Measurements from ENCODE around the gene SORCS2. TPM values are rescaled to one million over a fixed set of nuclear protein-coding genes. Genes with fewer than 3 reads are reported as not detected.

The SORCS2 gene
- total RNA-seq, 2 donors from 2014 or later, result 0.05 to 0.07 TPM

DNA sequence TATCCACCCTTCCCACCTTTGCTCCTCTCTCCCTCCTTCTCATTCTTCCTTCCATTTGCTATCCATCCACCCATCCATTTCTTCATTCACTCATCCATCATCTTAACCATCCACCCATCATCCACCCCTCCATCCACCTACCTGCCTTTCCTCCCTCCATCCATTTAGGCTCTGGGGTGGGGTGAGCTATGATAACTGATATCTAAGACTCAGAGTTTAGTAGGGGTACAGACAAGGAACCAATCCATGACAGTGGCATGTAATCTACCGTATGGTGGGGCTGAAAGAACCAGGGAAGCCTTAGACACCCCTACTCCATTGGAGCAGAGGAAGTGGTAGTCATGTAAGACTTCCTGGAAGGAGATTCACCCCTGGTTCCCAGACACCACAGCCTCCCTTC lies 219.2 kb downstream of the SORCS2 start:
- H3K36me3 Mint-ChIP-seq (ENCODE audit: insufficient read depth in 2 of 2), result peaks cover 5% of the 10 kb centered on the region in 2 donors
- H3K9me3 Mint-ChIP-seq, result peaks cover 10 to 17% of the 10 kb centered on the region in 2 donors
- ATAC-seq (replicated peaks in 1 of 2) (no peak), DNase-seq (no peak)
- no peaks in the 10 kb centered on the region for H3K4me1 Mint-ChIP-seq (ENCODE audit: low read depth)
- H3K4me3 Mint-ChIP-seq, result no peak overlapping the region
- H3K27ac Mint-ChIP-seq, result no peak overlapping the region
- peaks cover 12% of the 10 kb centered on the region for H3K27me3 Mint-ChIP-seq (ENCODE audit: low read depth)

DNA sequence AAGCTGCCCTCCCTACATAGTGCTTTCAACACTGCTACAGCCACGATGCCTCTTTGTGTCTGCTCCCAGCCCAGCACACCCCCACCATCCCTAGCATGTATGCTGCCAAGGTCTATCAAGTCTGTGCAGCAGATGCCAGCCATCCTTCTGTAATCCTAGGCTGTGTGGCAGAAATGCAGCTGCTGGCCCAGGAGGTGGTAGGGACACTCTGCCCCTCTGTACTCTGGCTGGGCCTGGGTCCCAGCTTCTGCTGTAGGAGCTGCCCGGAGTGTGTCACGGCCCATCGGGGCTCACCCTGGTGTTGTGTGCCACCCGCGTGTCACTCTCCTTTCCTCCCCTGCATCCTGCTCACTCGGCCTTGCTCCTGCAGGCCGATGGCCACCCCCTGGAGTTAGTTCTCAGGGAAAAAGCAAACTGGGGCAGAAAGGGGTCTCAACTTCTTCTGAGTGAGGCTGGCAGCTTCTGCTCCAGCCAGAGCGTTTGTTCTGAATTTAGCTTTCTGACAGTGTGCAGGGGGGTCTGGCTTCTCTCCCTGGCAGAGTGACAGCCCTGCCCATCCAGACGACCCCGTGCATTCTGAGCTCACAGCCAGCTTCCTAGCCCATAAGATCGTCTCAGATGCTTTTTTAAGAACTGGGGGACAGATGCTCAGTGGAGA lies 219.7 kb downstream of the SORCS2 start:
- no peak overlapping the region for H3K4me3 Mint-ChIP-seq
- H3K27ac Mint-ChIP-seq, result no peak overlapping the region
- H3K27me3 Mint-ChIP-seq (ENCODE audit: low read depth), result peaks cover 17% of the 10 kb centered on the region
- peaks cover 10 to 18% of the 10 kb centered on the region in 2 donors for H3K9me3 Mint-ChIP-seq
- no peaks in the 10 kb centered on the region for H3K4me1 Mint-ChIP-seq (ENCODE audit: low read depth)
- ATAC-seq (replicated peaks in 1 of 2) (no peak), DNase-seq (no peak)
- H3K36me3 Mint-ChIP-seq (ENCODE audit: insufficient read depth in 2 of 2), result peaks cover 5% of the 10 kb centered on the region in 2 donors

DNA sequence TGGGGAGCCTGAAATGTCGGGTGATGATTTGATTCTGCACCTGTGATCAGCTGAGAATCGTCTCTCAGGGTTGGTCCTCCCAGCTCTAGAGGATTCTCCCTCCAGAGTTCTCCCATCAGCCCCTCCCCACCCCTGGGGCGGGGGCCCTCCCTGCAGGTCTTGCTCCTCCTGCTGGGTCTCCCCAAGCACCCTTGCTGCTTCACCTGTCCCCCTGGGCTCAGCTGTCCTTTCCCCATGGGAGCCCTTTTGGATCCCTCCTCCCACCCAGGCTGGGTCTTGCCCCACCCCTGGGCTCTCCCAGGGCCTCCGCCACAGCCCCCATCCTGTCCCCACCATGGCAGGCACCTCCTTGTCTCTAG lies 220.2 kb downstream of the SORCS2 start:
- Mint-ChIP-seq H3K4me3 (no peak overlapping the region), H3K27ac (no peak overlapping the region), H3K27me3 (ENCODE audit: low read depth) (peaks cover 18% of the 10 kb centered on the region), H3K36me3 (ENCODE audit: insufficient read depth in 2 of 2) (peaks cover 5% of the 10 kb centered on the region in 2 donors), H3K9me3 (peaks cover 10 to 18% of the 10 kb centered on the region in 2 donors), H3K4me1 (ENCODE audit: low read depth) (no peaks in the 10 kb centered on the region)
- ATAC-seq (replicated peaks in 1 of 2) (no peak), DNase-seq (no peak)

DNA sequence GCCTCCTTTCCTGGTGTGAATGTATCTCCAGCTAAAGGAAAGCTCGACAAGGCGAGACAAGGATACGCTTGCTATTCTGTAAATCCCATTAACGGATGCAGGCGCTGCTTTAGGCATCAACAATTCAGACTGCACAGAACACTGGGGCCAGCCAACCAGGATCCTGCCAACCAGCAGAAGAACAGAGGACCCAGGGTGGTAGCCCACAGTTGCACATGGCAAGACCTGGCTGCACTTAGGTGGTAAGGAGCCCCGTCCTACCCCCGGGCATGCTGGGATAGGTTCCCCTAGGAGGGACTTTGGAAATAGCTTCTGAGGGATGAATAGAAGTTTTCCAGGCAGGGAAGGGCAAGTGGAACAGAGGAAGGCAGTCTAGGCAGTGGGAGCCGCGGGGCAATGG lies 221.7 kb downstream of the SORCS2 start:
- H3K36me3 Mint-ChIP-seq (ENCODE audit: insufficient read depth in 2 of 2), result peaks cover under 1 to 3% of the 10 kb centered on the region in 2 donors
- H3K4me3 Mint-ChIP-seq, result no peak overlapping the region
- DNase-seq (no peak), ATAC-seq (replicated peaks in 1 of 2) (no peak)
- H3K27ac Mint-ChIP-seq, result no peak overlapping the region
- H3K27me3 Mint-ChIP-seq (ENCODE audit: low read depth), result peaks cover 18% of the 10 kb centered on the region
- H3K4me1 Mint-ChIP-seq (ENCODE audit: low read depth), result no peaks in the 10 kb centered on the region
- peaks cover 3 to 9% of the 10 kb centered on the region in 2 donors for H3K9me3 Mint-ChIP-seq

DNA sequence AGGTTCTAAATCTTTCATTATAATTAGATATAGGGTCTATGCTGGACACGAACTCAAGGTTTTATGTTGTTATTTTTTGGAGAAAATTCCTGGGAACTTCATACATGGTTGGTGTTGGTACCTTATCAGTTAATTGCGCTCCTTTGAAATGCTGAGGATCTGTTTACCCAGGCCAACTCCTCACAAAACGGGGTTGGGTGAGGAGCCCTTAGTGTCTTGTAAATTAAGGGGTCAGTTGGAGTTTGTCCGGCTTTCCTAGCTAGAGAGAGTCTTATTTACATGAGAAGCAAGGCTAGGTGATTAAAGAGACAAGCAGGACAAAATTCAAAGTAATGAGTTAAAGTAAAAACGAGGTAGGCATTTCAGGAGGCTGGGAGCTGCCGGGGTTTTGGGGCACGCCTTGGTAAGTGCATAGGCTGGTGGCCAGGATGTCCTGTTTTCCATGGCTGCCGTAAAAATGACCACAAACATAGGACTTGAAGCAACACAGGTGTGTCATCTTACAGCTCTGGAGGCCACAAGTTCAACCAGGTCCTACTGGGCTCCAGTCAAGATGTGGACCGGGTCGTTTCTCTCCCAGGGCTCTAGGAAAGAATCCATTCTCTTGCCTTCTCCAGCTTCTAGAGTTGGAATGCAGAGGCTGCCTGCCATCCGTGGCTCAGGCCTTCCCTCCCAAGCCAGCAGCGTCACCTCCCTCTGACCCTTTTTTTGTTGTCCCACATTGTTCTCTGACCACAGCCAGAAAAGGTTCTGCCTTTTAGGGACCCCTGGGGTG lies 222.6 kb downstream of the SORCS2 start:
- Mint-ChIP-seq H3K4me3 (no peak overlapping the region), H3K27me3 (ENCODE audit: low read depth) (peaks cover 18% of the 10 kb centered on the region), H3K27ac (no peak overlapping the region), H3K4me1 (ENCODE audit: low read depth) (no peaks in the 10 kb centered on the region), H3K9me3 (peaks cover 3 to 7% of the 10 kb centered on the region in 2 donors), H3K36me3 (ENCODE audit: insufficient read depth in 2 of 2) (peaks cover 0 to 2% of the 10 kb centered on the region in 2 donors)
- ATAC-seq (replicated peaks in 1 of 2), result no peak
- DNase-seq, result no peak

DNA sequence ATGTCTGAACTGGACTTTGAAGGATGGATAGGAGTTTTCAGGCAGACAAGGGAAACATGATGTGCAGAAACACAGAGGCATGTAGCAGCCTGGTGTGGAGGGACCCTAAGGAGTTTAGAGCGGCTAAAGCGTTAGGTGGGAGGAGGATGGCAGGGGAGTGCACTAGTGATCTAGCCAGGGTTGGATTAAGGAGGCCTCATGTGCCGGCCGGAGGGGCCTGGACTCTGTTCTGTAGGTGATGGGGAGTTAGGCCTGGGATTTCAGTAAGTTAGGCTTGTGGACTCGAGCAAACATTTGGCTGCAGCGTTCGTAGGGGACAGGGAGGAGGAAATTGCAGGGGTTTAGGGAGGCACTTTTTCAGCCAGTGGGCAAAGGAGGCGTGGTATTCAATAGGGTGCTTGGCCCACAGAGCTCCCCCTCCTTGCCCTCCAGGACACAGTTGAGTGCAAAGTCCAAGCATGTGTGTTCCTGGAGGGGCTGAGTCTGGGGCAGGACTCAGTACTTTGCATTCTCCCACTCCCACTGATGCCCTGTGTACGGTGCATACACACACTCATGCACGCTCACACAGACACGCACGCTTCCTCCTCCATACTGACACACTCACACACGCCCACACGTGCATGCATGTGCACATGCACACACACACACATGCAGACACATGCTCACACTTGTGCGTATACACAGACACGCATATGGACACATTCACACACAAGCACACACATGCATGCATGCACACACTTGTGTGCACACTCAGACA lies 223.8 kb downstream of the SORCS2 start:
- DNase-seq (no peak), ATAC-seq (replicated peaks in 1 of 2) (no peak)
- Mint-ChIP-seq H3K4me1 (ENCODE audit: low read depth) (no peaks in the 10 kb centered on the region), H3K4me3 (no peak overlapping the region), H3K9me3 (peaks cover 3 to 7% of the 10 kb centered on the region in 2 donors), H3K27me3 (ENCODE audit: low read depth) (peaks cover 18% of the 10 kb centered on the region), H3K36me3 (ENCODE audit: insufficient read depth in 2 of 2) (peaks cover 0 to 2% of the 10 kb centered on the region in 2 donors), H3K27ac (no peak overlapping the region)

DNA sequence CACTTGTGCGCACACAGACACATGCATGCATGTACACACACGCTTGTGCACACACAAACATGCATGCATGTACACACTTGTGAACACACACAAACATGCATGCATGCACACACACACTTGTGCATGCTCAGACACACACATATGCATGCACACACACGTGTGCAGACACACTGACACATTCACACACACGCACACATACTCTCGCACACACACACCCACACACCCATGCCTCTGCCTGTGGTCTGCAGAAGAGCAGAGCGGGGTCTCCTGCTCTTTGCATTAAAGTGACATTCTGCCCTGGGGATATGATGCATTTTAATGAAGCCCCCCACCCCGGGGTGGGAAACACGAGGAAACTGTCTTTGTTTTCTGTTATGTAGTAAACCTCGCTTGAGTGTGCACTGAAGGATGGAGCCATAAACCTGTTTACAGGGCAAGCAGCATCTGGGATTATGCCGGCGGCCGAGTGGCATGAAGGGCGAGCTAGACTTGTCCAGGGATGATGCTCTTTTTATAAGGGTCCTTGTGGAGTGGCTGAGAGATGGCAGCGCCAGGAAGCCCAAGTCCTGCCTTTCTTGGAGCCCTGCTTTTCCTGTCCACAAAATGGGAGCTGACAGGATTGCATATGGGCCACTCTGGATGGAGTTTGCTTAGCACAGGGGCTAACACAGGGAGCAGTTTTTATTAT lies 224.6 kb downstream of the SORCS2 start:
- Mint-ChIP-seq H3K36me3 (ENCODE audit: insufficient read depth in 2 of 2) (no peaks in the 10 kb centered on the region), H3K4me1 (ENCODE audit: low read depth) (no peaks in the 10 kb centered on the region), H3K27ac (no peak overlapping the region), H3K27me3 (ENCODE audit: low read depth) (peaks cover 18% of the 10 kb centered on the region), H3K9me3 (peaks cover 0 to 4% of the 10 kb centered on the region in 2 donors), H3K4me3 (no peak overlapping the region)
- DNase-seq (no peak), ATAC-seq (replicated peaks in 1 of 2) (no peak)

DNA sequence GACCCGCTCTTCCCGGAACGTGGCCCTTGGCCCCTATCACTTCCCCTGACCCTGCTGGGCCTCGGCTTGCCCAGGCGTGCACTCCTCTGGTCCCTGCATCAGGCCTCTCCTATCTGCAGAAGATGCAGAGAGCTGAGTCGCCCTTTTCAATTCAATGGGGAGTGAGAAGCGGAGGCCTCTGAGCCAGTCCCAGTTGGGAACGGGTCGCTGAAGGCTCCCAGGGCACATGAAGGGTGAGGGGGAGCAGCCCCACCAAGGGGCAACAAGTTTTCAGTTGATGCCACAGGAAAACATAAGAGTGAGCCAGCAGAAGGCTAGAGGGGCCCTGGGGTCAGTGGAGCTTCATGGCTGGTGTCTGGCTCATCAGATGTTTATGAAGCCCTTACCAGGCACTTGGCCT lies 225.3 kb downstream of the SORCS2 start:
- H3K36me3 Mint-ChIP-seq (ENCODE audit: insufficient read depth in 2 of 2), result no peaks in the 10 kb centered on the region

DNA sequence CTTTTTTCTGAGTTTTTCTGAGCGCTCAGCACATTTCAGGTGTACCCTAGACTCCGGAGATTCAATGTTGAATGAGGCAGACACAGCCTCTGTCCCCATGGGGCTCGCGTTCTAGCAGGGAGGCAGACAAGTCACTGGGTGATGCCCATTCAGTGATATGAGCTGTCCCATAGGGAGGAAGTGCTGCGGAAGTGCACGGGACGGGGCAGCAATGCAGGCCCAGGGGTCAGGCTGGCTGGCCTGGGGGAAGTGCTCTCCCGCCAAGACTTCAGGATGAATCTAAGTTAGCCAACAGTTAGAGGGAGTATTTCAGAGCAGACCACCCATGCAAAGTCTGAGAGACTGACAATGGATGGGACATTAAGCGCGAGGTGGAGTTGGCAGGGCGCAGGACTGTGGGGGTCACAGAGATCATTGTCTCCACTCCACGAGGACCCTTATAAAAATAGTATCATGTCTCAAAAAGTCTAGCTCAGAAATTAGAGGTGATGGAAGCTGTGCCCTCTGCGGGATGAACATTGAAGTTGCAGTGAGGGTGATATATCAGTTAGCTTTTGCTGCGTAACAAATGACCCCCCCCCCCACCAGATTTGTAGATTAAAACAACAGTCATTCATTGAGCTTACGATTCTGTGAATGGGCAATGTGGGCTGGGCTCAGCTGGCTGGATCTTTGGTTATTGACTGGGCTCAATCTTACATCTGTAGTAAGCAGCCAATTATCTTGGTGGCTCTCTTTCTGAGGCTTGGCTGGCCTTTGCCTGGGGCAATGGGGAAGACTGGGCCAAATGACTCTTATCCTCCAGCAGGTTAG lies 226.0 kb downstream of the SORCS2 start:
- H3K36me3 Mint-ChIP-seq (ENCODE audit: insufficient read depth in 2 of 2), result no peaks in the 10 kb centered on the region
- no peaks in the 10 kb centered on the region for H3K4me1 Mint-ChIP-seq (ENCODE audit: low read depth)
- DNase-seq (no peak), ATAC-seq (replicated peaks in 1 of 2) (no peak)
- H3K9me3 Mint-ChIP-seq, result peaks cover 0 to 4% of the 10 kb centered on the region in 2 donors
- H3K4me3 Mint-ChIP-seq, result no peak overlapping the region
- H3K27ac Mint-ChIP-seq, result no peak overlapping the region
- H3K27me3 Mint-ChIP-seq (ENCODE audit: low read depth), result peaks cover 18% of the 10 kb centered on the region

More for the DNA sequence above, 225.3 kb downstream of the SORCS2 start:
- H3K4me3 Mint-ChIP-seq, result no peak overlapping the region
- H3K27me3 Mint-ChIP-seq (ENCODE audit: low read depth), result peaks cover 18% of the 10 kb centered on the region
- H3K27ac Mint-ChIP-seq, result no peak overlapping the region
- no peak for ATAC-seq (replicated peaks in 1 of 2)
- peaks cover 0 to 4% of the 10 kb centered on the region in 2 donors for H3K9me3 Mint-ChIP-seq
- no peaks in the 10 kb centered on the region for H3K4me1 Mint-ChIP-seq (ENCODE audit: low read depth)
- no peak for DNase-seq

DNA sequence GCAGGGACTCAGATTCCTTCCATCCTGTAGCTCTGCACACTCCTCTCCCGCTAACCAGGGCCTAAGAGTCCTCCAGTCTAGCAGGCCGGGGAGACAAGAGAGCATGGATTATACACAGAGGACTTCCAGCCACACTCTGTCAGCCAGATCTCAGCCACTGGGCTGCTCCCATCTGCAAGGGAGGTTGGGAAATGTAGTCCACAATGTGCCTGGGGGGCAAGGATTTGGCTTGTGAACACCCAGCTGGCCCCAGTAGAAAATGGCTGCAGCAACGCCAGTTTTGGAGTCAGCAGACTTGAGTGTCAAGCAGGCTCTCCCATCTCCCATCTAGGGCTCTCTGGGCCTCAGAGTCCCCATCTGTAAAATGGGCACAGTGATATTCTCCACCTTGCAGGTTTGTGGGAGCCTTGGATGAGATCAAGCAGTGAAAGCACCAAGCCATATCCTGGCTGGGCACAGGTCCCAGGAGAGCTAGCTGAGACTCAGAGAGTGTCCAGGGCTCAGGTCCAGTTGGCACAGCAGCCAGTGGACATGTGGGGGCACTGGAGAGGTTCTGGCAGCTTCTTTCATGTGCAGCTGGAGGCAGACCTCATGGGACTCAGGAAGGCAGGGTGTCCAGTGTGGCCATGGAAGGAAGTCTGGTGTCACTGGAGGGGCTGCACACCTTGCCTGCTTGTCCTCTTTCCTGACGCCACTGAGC lies 227.8 kb downstream of the SORCS2 start:
- Mint-ChIP-seq H3K4me3 (no peak overlapping the region), H3K27me3 (ENCODE audit: low read depth) (peaks cover 8% of the 10 kb centered on the region), H3K27ac (no peak overlapping the region), H3K4me1 (ENCODE audit: low read depth) (no peaks in the 10 kb centered on the region), H3K9me3 (peaks cover 0 to 4% of the 10 kb centered on the region in 2 donors), H3K36me3 (ENCODE audit: insufficient read depth in 2 of 2) (no peaks in the 10 kb centered on the region)
- DNase-seq, result no peak
- ATAC-seq (replicated peaks in 1 of 2), result no peak

DNA sequence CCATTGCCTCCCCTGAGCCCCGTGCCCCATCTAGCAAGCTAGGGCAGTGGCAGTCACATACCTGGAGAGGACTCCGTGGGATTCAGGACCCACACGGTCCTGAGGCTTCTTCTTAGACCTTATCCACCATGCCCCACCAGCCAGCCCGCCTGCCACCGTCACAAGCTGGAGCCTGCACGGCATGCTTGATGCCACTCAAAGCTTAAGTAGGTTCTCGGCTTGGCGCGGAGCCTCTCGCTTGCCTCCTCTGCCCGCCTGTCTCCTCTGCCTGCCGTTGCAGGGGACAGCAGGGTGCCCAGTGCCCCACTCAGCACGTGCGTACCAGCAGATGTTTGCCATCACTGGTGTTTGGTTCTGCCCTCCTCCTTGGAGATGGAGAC lies 228.3 kb downstream of the SORCS2 start:
- H3K4me3 Mint-ChIP-seq, result no peak overlapping the region
- DNase-seq, result no peak
- no peak for ATAC-seq (replicated peaks in 1 of 2)
- H3K9me3 Mint-ChIP-seq, result peaks cover 0 to 4% of the 10 kb centered on the region in 2 donors
- no peaks in the 10 kb centered on the region for H3K36me3 Mint-ChIP-seq (ENCODE audit: insufficient read depth in 2 of 2)
- H3K27me3 Mint-ChIP-seq (ENCODE audit: low read depth), result peaks cover 8% of the 10 kb centered on the region
- no peak overlapping the region for H3K27ac Mint-ChIP-seq
- H3K4me1 Mint-ChIP-seq (ENCODE audit: low read depth), result no peaks in the 10 kb centered on the region

Measured in activated T-cell treated with anti-CD3 and anti-CD28 coated beads, Interleukin-2, amount 50 U/mL, for 72 hours (primary cell).